GM20431 (cell line): Measurements from ENCODE around the gene C2CD2.
"Not testable (repeated sequence)": the region's sequence is repeated elsewhere in the genome, so short reads cannot be mapped to it uniquely, and the experiment has no call there.

Experiments used
- in situ Hi-C: fragments of 300-500 bp; cut with MseI, MboI; formaldehyde crosslinking; loops from one replicate; pipeline ENCODE4 v1.15.0; 2020; ENCODE audit warnings: low sequenced_read_pairs; ENCODE audit not compliant: unreplicated experiment

Gene C2CD2

DNA sequence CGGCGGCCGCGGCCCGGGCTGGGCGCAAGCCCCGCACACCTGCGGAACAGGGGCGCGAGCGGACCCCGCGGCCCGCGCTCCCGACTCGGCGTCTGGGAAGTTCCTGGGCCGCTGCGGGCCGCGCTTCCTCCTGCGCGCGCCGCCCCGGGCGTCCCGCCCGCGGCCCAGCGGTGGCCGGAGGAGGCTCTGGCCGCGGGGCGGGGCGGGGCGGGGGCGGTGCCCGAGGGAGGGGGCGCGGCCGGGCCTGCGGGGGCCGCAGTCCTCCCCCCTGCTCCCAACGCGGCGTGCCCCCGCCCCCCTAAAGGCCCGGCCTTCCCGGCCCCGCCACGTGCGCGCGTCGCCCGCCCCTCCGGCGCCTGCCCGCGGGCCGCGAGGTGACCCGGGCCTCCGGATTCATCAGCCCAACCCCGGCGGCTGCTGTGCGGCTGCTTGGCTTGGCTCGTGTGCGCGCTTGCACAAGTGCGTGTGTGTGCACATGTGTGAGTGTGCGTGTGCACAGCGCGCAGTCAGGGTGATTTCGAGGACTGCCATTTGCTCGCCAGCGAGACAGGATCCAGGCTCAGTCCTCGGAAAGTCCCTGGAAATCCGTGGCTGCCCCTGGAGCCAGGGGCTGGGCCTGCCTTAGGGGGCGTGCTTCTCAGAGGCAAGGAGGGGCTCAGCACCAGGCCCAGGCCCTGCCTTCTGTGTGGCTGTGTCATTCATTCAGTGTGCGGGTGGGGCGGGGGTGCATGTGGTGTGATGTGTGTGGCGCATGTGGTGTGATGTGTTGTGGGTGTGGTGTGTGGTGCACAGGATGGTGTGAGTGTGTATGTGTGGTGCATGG lies at the start of gene C2CD2:
C2CD2 (minus strand) TSS at position 188 of the 823 bp plus-strand sequence. CDS start 370 bp downstream, outside the sequence.
- in situ Hi-C loops: no loop called here

DNA sequence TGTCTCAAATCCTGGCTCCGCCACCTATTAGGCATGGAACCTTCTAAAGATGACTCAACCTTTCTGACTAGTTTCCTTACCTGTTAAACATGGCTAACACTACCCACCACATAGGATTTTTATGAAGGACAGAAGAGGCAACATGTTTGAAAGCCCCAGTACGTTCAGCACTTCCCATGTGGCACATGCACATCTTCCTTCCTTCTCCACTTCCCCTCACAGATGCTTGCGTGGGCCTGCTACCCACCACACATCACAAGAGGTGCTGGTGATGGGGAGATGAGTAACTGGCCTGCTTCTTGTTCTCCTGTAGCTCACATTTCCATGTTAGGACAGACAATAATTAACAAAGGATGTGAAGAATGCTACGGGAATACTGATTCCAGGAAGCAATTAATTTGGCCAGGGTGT lies 49.2 kb upstream of the C2CD2 start:
- in situ Hi-C loops: no loop called here

DNA sequence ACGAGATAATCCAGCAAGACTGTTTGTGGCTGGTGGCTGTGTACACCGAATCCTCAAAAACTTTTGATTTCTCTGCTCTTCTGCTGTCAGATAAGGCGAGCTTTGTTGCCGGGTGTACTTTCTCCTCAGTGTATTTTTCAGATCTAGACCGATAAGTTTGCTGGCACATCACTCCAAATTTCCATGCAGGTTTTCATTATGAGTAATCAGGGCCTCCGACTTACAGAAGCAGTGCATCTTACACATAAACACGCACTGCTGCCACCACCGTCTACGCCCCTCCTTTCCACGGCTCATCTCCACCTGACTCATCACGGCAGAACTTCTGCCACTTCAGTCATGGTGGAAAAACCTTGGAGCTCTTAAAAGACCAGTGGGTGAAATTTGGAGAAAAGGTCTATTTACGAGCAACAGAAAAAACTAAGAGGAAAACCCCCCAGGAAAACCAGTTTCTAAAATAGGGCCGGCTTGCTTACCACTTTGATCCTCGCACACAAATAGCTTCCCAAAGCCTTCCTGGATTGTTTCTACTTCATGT lies 48.7 kb upstream of the C2CD2 start:
- in situ Hi-C loops: no loop called here

DNA sequence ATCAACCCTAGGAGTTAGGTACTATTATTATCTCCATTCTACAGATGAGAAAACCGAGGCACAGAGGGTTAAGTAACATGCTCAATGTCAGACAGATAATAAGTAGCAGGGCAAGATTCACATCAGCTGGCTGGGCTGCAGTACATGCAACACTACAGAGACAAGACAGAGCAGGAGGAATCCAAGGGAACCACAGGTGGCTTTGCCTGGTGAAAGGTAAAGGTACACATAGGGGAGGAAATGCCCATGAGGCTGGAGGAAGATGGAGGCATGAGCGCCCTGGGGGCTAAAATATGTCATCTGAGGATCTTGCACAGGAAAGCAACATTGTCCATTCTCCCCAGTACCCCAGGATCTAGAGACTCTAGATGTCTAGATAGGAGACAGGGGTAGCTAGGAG lies 48.0 kb upstream of the C2CD2 start:
- in situ Hi-C loops: no loop called here

DNA sequence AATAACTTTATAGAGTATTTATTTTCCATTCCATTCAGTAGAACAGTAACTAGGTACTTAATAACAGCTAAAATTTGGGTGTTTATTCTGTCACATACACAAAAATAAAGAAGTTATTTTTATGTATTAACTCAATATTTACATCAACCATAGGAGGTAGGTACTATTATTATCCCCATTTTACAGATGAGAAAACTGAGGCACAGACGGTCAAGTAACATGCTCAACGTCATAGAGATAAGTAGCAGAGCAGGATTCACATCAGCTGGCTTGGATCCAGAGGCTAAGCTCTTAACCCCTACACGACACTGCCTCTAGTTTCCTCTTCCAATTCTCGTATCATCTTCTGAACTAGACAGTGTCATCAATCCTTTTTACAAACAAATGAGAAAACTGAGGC lies 47.1 kb upstream of the C2CD2 start:
- in situ Hi-C loops: no loop called here

DNA sequence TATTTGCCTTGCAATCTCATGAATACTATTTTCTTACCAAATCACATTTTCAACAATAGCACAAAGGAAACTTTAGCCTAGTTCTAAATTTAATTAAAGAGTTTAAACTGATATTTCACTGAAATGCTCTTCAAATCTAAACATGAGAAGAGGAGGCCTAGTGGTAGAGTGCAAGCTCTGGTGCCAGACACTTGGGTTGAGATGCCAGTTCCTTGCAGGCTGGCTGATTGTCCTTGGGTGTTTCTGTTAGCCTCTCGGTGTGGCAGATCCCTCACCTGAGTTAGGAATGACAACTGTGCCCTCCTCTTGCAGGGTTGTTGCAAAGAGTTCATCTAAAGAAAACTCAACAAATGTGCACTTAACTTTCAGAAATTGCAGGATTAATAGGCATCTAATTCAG lies 43.8 kb upstream of the C2CD2 start:
- in situ Hi-C loops: no loop called here

DNA sequence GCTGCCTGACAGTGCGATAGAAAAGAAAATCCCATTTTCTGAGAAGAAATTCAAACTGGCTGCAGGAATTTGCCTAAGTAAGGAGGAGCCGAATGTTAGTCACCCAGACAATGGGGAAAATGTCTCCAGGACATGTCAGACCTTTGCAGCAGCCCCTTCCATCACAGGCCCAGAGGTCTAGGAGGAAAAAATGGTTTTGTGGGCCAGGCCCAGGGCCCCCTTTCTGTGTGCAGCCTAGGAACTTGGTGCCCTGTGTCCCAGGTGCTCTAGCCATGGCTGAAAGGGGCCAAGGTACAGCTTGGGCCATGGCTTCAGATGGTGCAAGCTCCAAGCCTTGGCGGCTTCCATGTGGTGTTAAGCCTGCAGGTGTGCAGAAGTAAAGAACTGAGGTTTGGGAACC lies 41.8 kb upstream of the C2CD2 start:
- in situ Hi-C loops: no loop called here

DNA sequence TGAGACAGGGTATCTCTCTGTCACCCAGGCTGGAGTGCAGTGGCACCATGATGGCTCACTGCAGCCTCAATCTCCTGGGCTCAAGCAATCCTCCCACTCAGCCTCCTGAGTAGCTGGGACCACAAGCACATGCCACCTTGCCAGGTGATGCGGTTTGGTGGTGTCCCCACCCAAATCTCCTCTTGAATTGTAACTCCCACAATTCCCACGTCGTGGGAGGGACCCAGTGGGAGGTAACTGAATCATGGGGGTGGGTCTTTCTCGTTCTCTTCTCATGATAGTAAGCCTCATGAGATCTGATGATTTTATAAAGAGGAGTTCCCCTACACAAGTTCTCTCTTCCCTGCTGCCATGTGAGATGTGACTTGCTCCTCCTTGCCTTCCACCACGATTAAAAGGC lies 40.8 kb upstream of the C2CD2 start:
- in situ Hi-C loops: not testable (repeated sequence)

DNA sequence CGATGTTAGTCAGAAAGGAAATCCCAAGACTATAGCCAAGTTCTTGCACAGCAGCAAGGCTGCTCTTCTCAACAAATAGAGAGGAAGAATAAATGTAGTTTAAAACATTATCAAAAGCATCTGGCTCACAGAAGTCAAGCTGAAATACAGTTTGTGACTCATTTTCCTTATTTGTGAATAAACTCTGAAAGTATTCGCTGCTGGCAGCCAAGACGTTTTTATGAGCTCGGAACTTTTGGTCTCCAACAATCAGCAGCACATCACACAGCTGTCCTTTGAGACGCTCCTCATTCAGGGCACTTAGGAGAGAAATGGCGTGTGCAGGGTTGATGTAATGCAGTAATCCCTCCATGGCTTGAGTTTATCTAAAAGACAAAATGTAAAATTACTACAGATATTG lies 39.9 kb upstream of the C2CD2 start:
- in situ Hi-C loops: no loop called here

DNA sequence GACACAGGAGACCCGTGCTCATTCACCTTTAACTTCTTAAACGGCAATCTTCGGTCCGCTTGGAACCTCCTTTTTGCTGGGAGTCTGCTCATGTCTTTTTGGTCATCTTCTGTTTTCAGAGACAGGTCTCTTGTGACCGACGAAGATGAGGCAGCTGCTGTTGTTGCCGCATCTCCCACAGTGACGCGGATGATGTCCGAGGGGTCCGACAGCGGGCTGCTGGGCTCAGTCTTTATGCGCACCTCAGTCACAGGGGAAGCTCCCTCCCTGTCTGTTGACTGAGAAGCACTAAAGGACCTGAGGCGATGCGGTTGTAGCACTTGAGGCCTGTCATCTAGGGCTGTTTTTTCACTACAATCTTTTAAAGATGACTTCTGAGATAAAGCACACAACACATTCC lies 38.8 kb upstream of the C2CD2 start:
- in situ Hi-C loops: no loop called here

DNA sequence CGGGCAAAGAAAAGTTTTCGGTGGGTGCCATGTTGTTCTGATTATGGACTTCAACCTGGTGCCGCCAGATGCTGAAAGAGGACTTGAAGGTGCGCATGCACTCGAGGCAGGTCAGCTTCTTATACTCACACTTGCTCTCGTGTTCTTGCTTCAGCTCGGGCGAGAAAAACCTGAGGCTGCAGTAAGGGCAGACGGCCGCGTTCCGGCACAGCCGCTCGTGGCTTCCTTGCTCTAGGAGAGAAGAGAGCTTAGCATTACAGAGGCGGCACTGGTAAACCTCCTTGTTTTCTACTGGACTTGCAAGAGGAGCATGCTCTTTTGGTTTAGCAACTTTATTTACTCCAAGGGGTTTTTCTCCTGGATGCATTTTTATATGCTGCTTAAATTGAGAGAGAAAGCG lies 37.8 kb upstream of the C2CD2 start:
- in situ Hi-C loops: no loop called here

DNA sequence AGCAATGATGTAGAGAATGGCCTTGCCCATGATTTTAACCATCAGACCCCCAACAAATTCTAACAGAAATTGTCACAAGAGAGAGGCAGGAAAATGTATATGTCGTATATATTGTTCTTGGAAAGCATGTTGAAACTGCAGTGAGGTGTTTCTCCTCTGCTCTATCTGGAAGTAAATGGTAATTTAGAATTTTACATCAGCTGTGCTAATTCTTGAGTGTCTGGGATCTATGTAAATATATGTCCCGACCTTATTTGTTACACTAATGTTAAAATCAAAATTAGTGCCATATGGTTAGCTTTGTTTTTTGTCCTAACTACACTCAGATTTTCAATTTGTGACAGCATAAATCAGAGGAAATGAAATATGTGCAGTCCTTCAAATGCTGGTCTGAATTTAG lies 35.9 kb upstream of the C2CD2 start:
- in situ Hi-C loops: no loop called here

DNA sequence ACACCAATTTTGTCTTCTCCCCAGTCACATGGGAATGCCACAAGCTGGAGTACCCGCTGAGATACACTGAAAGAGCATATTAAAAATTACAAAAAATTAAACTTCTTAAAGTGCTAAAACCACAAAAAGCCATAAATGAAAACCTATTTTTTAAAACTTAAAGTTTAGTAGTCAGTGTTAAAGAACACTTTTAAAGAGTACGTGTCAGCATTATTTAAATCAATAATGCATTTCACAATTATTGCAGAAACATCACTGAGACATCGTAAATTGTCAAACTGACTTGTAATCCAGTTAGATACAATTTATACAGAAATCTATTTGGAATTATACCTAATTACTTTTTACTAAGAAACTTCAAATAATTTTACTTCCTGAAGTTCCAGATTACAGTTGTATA lies 33.5 kb upstream of the C2CD2 start:
- in situ Hi-C loops: no loop called here

DNA sequence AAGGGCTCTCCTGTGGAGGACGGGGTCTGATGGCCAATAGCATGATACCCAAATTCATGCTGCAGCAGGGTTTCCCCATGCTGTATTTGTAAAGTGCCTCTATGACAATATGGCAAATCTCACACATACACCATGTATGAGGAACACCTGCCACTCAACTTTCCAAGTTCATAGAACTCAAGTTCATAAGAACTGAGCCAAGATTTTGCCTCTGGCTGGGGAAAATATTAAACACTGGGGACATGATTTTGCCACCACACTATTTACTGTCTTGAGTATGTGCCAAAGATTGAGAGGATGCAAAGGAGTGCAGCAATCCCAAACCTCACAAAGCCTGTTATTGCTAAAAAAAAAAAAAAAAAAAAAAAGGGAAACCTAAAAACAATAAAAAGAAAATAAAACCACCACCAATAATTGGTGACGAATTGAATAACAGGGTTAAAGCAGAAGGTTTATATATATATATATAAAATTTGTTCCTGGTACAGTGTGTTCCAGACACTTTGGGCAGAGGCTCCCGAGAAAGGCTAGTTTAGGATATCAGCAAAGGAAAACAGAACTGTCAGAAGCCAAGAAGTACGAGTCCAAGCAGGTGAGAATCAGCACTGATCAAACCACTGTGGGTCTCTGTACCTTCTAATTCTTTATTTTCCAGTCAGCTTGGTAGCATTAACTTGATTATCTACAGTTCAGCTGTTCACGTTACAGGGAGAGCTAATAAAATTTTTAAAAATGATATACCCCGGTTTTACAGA lies 32.0 kb upstream of the C2CD2 start:
- in situ Hi-C loops: no loop called here

DNA sequence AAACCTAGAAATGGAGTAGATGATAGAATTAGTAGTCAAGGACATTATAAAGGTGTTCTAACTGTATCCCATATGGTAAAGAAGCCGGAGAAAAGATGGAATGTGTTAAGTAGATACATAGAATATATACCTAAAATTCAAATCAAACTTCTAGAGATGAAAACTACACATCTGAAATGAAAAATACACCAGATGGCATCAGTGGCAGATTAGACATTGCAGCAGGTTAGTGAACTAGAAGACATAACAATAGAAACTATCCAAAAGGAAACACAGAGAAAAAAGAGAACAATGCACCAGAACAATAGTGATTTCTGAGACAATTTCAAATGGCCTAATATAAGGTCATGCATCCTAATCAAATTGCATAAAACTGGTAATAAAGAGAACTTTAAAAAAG lies 29.4 kb upstream of the C2CD2 start:
- in situ Hi-C loops: no loop called here

DNA sequence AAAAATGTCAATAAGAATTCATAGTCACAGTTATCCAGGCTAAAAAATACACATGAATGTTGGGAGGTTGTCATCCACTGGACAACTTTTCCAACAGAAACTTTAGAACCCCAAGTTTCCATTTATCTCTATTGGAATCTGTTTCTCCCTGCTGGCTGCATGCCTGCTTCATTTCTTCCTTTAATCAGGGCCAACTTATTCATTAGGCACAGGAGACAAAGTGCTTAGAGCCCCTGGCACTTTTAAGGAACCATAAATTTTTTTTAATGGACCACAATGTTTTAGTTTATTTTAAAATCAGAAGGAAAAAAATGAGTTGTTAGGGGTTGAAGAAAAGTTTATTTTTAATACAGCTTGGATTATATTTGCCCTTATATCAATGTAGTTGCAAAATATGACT lies 26.7 kb upstream of the C2CD2 start:
- in situ Hi-C loops: no loop called here

DNA sequence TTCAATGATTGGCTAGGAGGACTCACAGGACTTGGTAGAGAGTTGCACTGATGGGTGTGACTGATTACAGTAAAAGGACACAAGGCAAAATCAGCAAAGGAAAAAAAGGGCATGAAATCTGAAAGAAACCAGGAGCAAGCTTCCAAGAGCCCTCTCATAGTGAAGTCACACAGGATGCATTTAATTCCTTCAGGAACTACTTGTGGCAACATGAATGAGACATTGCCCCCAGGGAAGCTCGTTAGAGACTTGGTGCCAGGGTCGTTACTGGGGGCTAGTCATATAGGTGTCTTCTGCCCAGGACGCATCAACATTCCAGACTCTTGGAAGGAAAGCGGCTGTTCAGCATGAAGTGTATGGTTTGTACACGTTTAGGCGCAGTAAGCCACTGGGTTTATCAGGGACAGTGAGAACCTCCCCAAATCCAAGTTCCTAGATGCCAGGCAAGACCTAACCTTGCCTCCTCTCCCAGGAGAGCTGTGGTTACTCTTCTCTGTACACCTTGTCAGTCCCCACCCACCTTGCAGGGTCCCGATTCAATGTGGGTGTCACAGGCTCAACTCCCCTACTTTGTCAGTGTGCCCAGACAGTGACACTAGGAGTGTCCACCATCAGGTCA lies 26.0 kb upstream of the C2CD2 start:
- in situ Hi-C loops: no loop called here

DNA sequence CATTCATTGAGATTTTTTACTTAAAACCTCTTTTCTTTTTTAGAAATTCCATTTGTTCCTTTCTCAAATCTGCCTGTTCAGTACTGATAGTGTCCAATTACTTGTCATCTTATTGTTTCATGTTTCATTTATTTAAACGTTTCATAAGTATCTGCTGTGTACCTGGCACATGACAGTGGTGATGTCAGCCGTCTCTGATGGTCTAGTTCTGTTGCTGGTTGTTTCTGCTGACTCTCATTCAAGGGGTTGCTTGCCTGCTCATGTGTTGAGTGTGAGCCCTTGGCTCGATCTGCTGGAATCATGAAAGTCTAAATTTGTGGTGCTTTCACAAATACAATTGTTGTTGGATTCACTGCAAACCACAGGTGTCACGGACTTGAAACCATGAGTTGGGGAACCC lies 25.5 kb upstream of the C2CD2 start:
- in situ Hi-C loops: no loop called here

DNA sequence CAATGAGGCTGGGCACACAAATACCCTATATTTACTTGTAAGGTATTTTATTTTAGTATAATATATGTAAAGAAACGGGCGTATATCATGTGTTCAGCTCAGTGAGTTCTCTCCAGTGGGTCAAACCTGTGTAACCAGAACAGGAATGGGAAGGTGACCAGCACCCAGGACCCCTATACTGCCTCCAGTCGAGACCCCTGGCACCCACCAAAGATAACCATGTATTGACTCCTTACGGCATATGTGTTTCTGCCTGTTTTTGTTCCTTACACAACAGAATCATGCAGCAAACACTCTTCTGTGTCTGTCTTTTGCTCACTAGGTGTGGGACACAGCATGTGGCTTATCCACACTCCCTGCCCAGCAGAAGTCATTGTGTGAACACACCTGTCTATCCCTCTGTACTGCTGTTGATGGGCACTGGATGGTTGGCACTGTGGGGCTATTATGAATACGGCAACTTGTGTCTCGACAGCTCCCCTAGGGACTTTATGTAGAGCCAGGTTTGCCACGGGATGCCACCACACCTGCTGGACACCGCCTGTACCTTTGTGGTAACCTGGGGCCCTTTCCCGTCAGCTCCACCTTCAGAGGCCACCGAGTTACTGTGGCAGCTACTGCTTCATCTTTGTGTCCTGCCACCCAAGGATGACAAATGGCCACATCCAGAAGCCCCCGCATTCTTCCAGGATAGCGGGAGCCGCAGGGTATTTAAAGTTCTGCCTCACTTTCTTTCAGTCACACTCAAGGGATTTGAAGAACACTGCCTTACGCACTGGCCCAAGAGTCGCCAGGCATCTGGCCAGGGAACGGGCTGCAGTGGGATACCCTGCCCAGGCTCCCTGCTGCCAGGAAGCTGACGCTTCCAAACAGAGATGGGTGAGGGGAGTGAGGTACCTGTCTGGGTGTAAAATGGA lies 23.5 kb upstream of the C2CD2 start:
- in situ Hi-C loops: no loop called here

DNA sequence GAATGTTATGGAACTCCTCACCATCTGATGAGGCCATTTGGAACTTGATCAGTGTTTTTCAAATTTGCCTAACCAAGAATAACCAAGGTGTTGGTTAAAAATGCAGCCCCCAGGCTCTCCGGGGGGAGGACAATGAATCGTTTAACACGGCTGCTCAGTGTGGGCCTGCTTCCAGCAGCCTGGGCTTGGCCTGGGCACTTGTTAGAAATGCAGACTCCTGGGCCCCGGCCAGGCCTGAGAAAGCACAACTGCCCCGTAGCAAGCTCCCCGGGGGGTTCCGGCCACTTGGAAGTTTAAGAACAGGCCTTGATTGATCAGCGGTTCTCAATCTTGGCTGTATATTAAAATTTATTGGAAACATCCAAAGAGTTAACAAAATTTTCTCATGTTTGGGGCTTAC lies 22.8 kb upstream of the C2CD2 start:
- in situ Hi-C loops: no loop called here
